Stimulated activated CD4-positive, alpha-beta T cell treated with anti-CD3 and anti-CD28 coated beads, Interleukin-4, amount 100 ng/mL, for 1 hour (primary cell): ENCODE results near the gene TMEM248.

Source experiments
- DNase-seq: peaks from one replicate; pipeline ENCODE4 v3.0.0-alpha.2; 2020

TMEM248 gene

DNA sequence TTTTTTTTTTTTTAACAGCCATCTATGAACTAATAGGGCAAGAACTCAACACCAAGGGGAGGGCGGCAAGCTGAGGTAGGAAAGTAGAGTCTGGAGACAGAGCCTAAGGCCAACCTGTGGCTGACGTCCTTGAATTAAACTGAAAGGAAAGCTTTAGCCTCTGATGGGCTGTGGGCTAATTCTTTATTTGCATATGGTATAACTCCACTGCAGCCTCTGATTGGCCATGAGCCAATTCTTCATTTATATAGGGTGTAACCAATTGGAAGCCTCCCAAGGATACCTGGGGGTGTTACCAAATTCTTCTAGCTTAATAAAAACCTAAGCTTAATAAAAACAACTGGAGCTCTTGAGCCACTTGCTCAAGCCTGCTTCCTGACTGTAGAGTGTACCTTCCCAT lies 85.9 kb downstream of the TMEM248 start:
- no peak for DNase-seq
